DOHH2 (cell line): Measurements from ENCODE around the gene MXD4.

Experiments used
- EZH2phosphoT487 ChIP-seq: fragments of 200-600 bp; sonication (generic); IDR thresholded peaks from 2 replicates; pipeline ENCODE4 v1.6.1; 2017; ENCODE audit warnings: borderline replicate concordance, mild to moderate bottlenecking, antibody characterized with exemption, low read length, moderate library complexity, mixed read lengths
- TF ChIP-seq, protein P1 (sequence below): fragments of 200-600 bp; sonication (generic); IDR thresholded peaks from one replicate; pipeline ENCODE4 v1.5.1; 2014; ENCODE audit warnings: antibody characterized with exemption, mild to moderate bottlenecking, low read depth, low read length; ENCODE audit not compliant: poor library complexity, severe bottlenecking

- TF ChIP-seq, protein P1, sequence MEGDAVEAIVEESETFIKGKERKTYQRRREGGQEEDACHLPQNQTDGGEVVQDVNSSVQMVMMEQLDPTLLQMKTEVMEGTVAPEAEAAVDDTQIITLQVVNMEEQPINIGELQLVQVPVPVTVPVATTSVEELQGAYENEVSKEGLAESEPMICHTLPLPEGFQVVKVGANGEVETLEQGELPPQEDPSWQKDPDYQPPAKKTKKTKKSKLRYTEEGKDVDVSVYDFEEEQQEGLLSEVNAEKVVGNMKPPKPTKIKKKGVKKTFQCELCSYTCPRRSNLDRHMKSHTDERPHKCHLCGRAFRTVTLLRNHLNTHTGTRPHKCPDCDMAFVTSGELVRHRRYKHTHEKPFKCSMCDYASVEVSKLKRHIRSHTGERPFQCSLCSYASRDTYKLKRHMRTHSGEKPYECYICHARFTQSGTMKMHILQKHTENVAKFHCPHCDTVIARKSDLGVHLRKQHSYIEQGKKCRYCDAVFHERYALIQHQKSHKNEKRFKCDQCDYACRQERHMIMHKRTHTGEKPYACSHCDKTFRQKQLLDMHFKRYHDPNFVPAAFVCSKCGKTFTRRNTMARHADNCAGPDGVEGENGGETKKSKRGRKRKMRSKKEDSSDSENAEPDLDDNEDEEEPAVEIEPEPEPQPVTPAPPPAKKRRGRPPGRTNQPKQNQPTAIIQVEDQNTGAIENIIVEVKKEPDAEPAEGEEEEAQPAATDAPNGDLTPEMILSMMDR, result no peak
- no peak for TF ChIP-seq EZH2phosphoT487
These were observed 2.0 kb upstream of the MXD4 start for GRCh38 chr4:2263926-2264321.
